Uterus (tissue), 2 donors: Measurements from ENCODE around the gene PKN3.

Experiments used
- POLR2A ChIP-seq, 2 donors: fragments of 450-650 bp; IDR thresholded peaks; one replicate each; pipeline ENCODE4 v1.6.1; 2016; ENCODE audit warnings: antibody characterized with exemption in 2 of 2, mild to moderate bottlenecking in 1 of 2, moderate library complexity in 1 of 2
- TF ChIP-seq, protein P1 (sequence below), 4 experiments: fragments of 200-600 bp in 2 of 4; fragments of 450-650 bp in 2 of 4; sonication (generic) in 2 of 4; IDR thresholded peaks; one replicate each; pipeline ENCODE4 v1.5.1; 2016 to 2019; ENCODE audit warnings: antibody characterized with exemption in 4 of 4, mild to moderate bottlenecking in 2 of 4, moderate library complexity in 1 of 4

- no peak for TF ChIP-seq POLR2A (IDR thresholded peaks at IDR 0.05)
- TF ChIP-seq, protein P1, sequence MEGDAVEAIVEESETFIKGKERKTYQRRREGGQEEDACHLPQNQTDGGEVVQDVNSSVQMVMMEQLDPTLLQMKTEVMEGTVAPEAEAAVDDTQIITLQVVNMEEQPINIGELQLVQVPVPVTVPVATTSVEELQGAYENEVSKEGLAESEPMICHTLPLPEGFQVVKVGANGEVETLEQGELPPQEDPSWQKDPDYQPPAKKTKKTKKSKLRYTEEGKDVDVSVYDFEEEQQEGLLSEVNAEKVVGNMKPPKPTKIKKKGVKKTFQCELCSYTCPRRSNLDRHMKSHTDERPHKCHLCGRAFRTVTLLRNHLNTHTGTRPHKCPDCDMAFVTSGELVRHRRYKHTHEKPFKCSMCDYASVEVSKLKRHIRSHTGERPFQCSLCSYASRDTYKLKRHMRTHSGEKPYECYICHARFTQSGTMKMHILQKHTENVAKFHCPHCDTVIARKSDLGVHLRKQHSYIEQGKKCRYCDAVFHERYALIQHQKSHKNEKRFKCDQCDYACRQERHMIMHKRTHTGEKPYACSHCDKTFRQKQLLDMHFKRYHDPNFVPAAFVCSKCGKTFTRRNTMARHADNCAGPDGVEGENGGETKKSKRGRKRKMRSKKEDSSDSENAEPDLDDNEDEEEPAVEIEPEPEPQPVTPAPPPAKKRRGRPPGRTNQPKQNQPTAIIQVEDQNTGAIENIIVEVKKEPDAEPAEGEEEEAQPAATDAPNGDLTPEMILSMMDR (IDR thresholded peaks at IDR 0.05), result no peak
These were observed 27.0 kb downstream of the PKN3 start for GRCh38 chr9:128729302-128729701.
